ENCODE results near the gene TNNI3K.

Gene TNNI3K

DNA sequence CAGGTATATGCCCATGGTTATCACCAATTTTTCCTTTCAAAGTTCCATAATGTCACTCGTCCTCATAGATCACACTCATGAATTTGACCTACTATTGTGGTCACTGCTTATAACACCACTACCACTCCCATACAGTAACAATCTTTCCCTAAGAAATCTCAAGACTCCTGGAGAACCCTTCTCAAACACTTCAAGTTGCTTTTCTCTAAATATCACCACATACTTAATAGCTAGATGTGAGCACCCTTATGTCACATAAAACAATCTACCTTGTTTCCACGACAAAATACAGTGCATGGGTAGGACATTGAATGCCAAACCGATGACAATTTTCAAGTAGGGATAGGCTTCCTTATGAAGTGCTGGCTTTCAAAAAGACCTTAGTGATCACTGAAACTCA is 172.7 kb downstream of the TNNI3K start:
- DNase-seq, result no peak
- TF ChIP-seq, protein P1, sequence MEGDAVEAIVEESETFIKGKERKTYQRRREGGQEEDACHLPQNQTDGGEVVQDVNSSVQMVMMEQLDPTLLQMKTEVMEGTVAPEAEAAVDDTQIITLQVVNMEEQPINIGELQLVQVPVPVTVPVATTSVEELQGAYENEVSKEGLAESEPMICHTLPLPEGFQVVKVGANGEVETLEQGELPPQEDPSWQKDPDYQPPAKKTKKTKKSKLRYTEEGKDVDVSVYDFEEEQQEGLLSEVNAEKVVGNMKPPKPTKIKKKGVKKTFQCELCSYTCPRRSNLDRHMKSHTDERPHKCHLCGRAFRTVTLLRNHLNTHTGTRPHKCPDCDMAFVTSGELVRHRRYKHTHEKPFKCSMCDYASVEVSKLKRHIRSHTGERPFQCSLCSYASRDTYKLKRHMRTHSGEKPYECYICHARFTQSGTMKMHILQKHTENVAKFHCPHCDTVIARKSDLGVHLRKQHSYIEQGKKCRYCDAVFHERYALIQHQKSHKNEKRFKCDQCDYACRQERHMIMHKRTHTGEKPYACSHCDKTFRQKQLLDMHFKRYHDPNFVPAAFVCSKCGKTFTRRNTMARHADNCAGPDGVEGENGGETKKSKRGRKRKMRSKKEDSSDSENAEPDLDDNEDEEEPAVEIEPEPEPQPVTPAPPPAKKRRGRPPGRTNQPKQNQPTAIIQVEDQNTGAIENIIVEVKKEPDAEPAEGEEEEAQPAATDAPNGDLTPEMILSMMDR (IDR thresholded peaks at IDR 0.05; ENCODE audit: low read depth, low read length, missing control alignments), result no peak
- in situ Hi-C loops (cut with HindIII; ENCODE audit: low pct_ligation_motif_present, low sequenced_read_pairs), result no loop called here
- H3K4me3 ChIP-seq (ENCODE audit: low read depth, low read length), result no peak overlapping the region
- H3K27me3 ChIP-seq (replicated peaks), result no peaks in the 10 kb centered on the region
- H3K36me3 ChIP-seq (replicated peaks), result no peaks in the 10 kb centered on the region
- no peak overlapping the region for H3K27ac ChIP-seq

DNA sequence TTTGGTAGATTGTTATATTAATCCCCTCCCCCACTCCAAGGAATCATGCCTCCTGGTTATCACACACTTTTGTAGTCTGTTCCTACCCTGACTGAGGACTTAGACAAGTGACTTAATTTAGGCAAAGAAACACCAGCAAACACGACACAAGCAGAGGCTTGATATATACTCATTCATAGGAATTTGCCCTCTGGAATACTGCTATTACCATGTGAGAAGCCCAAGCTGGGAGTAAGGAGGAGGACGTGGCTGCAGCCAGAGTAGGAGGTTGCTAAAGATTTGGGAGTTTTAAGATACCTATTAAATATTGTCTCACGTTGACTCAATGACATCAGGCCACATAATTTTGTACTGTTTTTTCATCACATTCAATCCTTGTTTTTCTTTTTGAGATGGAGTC is 177.1 kb downstream of the TNNI3K start:
- DNase-seq, result no peak
- H3K4me3 ChIP-seq (ENCODE audit: low read depth, low read length), result no peak overlapping the region
- no peak overlapping the region for H3K27ac ChIP-seq
- H3K36me3 ChIP-seq (replicated peaks), result no peaks in the 10 kb centered on the region
- H3K27me3 ChIP-seq (replicated peaks), result no peaks in the 10 kb centered on the region
- TF ChIP-seq, protein P1 (IDR thresholded peaks at IDR 0.05; ENCODE audit: low read depth, low read length, missing control alignments), result no peak
- in situ Hi-C loops (cut with HindIII; ENCODE audit: low pct_ligation_motif_present, low sequenced_read_pairs), result no loop called here

DNA sequence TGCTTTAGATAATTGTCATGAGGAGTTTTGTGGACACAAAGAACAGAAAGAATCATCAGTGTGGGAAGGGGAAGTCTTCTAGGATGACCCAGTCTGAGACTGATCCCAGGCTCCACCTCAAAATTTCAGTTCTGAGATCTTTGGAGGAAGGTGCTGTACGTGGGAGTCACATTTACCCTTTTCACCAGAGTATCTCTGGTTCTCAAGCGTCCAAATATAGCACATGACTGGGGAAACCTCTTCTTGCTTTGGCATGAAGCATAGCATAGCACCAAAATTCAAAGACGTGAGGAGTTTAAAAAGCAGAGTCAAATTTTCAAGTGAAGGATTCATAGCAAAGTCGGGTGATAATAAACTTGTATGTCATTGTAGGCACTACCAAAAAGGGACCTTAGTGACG is 180.7 kb downstream of the TNNI3K start:
- H3K36me3 ChIP-seq (replicated peaks), result no peaks in the 10 kb centered on the region
- DNase-seq, result no peak
- H3K4me3 ChIP-seq (ENCODE audit: low read depth, low read length), result no peak overlapping the region
- TF ChIP-seq, protein P1 (IDR thresholded peaks at IDR 0.05; ENCODE audit: low read depth, low read length, missing control alignments), result no peak
- no peak overlapping the region for H3K27ac ChIP-seq
- H3K27me3 ChIP-seq (replicated peaks), result no peaks in the 10 kb centered on the region
- in situ Hi-C loops (cut with HindIII; ENCODE audit: low pct_ligation_motif_present, low sequenced_read_pairs), result no loop called here

DNA sequence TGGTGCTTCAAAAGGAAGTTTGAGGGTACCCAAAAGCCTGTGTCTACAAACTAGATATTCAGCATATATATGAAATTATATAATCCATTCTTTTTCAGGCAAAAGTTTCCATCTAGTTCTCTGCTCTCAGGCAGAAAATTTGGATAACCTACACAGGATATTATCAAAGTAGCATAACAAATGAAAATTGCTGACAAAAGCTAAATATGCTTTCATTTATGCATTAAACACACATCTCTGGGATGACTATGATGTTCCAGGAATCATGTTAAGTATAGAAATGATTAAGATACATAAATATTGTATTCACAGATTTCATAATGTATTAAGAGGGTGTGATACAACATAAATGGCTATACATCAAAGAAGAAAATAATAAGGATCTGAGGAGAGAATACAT is 184.4 kb downstream of the TNNI3K start:
- in situ Hi-C loops (cut with HindIII; ENCODE audit: low pct_ligation_motif_present, low sequenced_read_pairs), result no loop called here
- TF ChIP-seq, protein P1 (IDR thresholded peaks at IDR 0.05; ENCODE audit: low read depth, low read length, missing control alignments), result no peak
- Histone ChIP-seq H3K27ac (no peak overlapping the region), H3K36me3 (replicated peaks) (no peaks in the 10 kb centered on the region), H3K27me3 (replicated peaks) (no peaks in the 10 kb centered on the region), H3K4me3 (ENCODE audit: low read depth, low read length) (no peak overlapping the region)
- DNase-seq, result no peak

DNA sequence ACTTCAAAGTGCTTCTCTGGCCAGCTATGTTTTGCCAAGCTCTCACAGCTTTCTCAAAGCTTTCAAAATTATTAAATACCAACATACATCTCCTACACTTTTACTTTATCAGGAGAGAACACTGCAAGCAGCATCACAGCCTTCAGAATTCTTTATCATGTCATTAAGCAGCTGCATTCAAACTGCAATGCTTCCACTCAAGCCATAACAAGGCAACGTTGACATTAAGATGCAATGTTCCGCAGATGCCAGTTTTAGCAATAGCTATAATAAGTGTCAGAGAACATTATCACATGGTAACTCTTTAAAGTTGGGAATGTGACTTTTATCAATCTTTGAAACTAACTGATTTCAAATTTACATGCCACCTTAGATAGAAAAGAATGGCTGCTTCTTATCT is 185.3 kb downstream of the TNNI3K start:
- TF ChIP-seq, protein P1 (IDR thresholded peaks at IDR 0.05; ENCODE audit: low read depth, low read length, missing control alignments), result no peak
- no peaks in the 10 kb centered on the region for H3K36me3 ChIP-seq (replicated peaks)
- H3K4me3 ChIP-seq (ENCODE audit: low read depth, low read length), result no peak overlapping the region
- in situ Hi-C loops (cut with HindIII; ENCODE audit: low pct_ligation_motif_present, low sequenced_read_pairs), result no loop called here
- DNase-seq, result no peak
- H3K27ac ChIP-seq, result no peak overlapping the region
- no peaks in the 10 kb centered on the region for H3K27me3 ChIP-seq (replicated peaks)

Data from brain microvascular endothelial cell (primary cell).